MCF 10A (cell line): ENCODE results near the gene SERTAD3. TPM values are rescaled to one million over a fixed set of nuclear protein-coding genes. Genes with fewer than 3 reads are reported as not detected.

Source experiments
- BruUV-seq: library from RNA; stranded (reverse); fragments of 400-500 nt; replicated peaks from 2 replicates; lab custom pipeline; 2021; lab: Mats Ljungman, UMichigan
- CTCF ChIA-PET: fragments of 300-600 bp; sonication (Branson Sonifier 250); formaldehyde crosslinking; extraction: SDS; loops from one replicate; lab custom pipeline; 2021; ENCODE audit warnings: antibody characterized with exemption, inconsistent platforms; lab: Yijun Ruan, JAX
- POLR2A ChIA-PET: fragments of 300-600, 350-650 bp; sonication (Branson Sonifier 250); formaldehyde crosslinking; extraction: SDS; loops from one replicate; lab custom pipeline; 2020; ENCODE audit warnings: antibody characterized with exemption, inconsistent platforms; lab: Yijun Ruan, JAX
- DNase-seq: peaks from one replicate; pipeline ENCODE4 v3.0.0-alpha.2; 2018; ENCODE audit not compliant: unreplicated experiment
- H3K27ac Mint-ChIP-seq: one replicate; pipeline ENCODE4 v1.8.0; 2022; ENCODE audit warnings: mild to moderate bottlenecking, low read depth, mixed read lengths; ENCODE audit not compliant: unreplicated experiment
- H3K27me3 Mint-ChIP-seq: one replicate; pipeline ENCODE4 v1.8.0; 2022; ENCODE audit warnings: mixed read lengths; ENCODE audit not compliant: insufficient read depth, unreplicated experiment
- H3K36me3 Mint-ChIP-seq: one replicate; pipeline ENCODE4 v1.8.0; 2022; ENCODE audit warnings: mild to moderate bottlenecking, moderate library complexity, mixed read lengths; ENCODE audit not compliant: insufficient read depth, unreplicated experiment
- H3K4me1 Mint-ChIP-seq: one replicate; pipeline ENCODE4 v1.8.0; 2022; ENCODE audit warnings: mixed read lengths; ENCODE audit not compliant: insufficient read depth, unreplicated experiment
- H3K4me3 Mint-ChIP-seq: one replicate; pipeline ENCODE4 v1.8.0; 2022; ENCODE audit warnings: mild to moderate bottlenecking, moderate library complexity, mixed read lengths; ENCODE audit not compliant: unreplicated experiment
- H3K9me3 Mint-ChIP-seq: one replicate; pipeline ENCODE4 v1.8.0; 2022; ENCODE audit warnings: mixed read lengths; ENCODE audit not compliant: unreplicated experiment
- intact Hi-C: fragments of 100-400 bp; cut with micrococcal nuclease; formaldehyde crosslinking; loops from 2 replicates; pipeline ENCODE4 v1.14.1; 2022
- total RNA-seq: library from RNA; stranded (reverse); gene quantifications from 2 replicates; pipeline ENCODE4 v1.2.3, GENCODE V29; 2022
- TF ChIP-seq, protein P1 (sequence below): fragments of 200-600 bp; IDR thresholded peaks from one replicate; pipeline ENCODE4 v1.8.0; 2022; ENCODE audit warnings: antibody characterized with exemption, mild to moderate bottlenecking; ENCODE audit not compliant: unreplicated experiment

The SERTAD3 gene
- total RNA-seq, 1 experiment from 2014 or later, result 23.3 TPM

- TF ChIP-seq, protein P1, sequence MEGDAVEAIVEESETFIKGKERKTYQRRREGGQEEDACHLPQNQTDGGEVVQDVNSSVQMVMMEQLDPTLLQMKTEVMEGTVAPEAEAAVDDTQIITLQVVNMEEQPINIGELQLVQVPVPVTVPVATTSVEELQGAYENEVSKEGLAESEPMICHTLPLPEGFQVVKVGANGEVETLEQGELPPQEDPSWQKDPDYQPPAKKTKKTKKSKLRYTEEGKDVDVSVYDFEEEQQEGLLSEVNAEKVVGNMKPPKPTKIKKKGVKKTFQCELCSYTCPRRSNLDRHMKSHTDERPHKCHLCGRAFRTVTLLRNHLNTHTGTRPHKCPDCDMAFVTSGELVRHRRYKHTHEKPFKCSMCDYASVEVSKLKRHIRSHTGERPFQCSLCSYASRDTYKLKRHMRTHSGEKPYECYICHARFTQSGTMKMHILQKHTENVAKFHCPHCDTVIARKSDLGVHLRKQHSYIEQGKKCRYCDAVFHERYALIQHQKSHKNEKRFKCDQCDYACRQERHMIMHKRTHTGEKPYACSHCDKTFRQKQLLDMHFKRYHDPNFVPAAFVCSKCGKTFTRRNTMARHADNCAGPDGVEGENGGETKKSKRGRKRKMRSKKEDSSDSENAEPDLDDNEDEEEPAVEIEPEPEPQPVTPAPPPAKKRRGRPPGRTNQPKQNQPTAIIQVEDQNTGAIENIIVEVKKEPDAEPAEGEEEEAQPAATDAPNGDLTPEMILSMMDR, result no peak
- H3K27ac Mint-ChIP-seq, result no peak overlapping the region
- H3K4me1 Mint-ChIP-seq, result peaks cover 18% of the 10 kb centered on the region
- no peaks in the 10 kb centered on the region for H3K9me3 Mint-ChIP-seq
- peaks cover 40% of the 10 kb centered on the region for H3K36me3 Mint-ChIP-seq
- intact Hi-C loops, result no loop called here
- peak overlapping the region; percentile 19 for H3K4me3 Mint-ChIP-seq
- no peaks in the 10 kb centered on the region for H3K27me3 Mint-ChIP-seq
- CTCF ChIA-PET, result interaction anchor here (1.2 kb wide), 1 partner anchor 16 kb away, joined by 5 read pairs; no protein-coding TSS in a partner anchor
- BruUV-seq, result no TSS peak
- no peak for DNase-seq
- POLR2A ChIA-PET, result interaction anchor here (1.4 to 10.0 kb wide), 3 partner anchors 10 to 24 kb away, joined by 4 to 125 read pairs (median 124); partner anchors contain the start of gene SERTAD1
Measured at GRCh38 chr19:40446263-40446784, 2.2 kb upstream of the SERTAD3 start.

DNA sequence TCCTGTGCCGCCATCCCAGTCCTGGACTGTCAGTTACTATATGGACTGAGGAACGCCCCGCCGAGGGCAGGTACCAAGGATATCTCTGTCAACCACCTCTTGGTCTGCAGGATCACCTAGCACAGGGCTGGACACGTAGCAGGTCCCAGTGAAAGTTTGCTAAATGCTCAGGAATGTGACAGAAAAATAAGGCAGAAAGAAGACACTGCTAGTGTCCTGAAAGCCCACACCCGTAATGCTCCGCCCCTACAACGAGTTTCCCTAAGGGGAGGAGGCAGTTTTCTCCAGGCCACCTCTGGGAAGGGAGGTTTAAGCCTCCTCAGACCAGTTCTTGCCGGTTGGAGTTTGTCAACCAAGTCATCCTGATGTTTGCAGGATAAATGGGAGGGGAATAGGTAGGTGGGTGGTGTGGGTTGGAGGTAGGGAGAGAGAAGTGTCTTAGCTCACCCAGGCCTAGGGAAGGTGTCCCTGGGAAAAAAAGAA, 1.7 kb upstream of the SERTAD3 start:
- ChIA-PET POLR2A (interaction anchor here (1.3 to 10.0 kb wide), 5 partner anchors 11 to 23 kb away, joined by 4 to 125 read pairs (median 64); partner anchors contain the start of genes BLVRB and SERTAD1), CTCF (interaction anchor here (0.9 to 1.2 kb wide), 2 partner anchors 17 to 25 kb away, joined by 5 read pairs; no protein-coding TSS in a partner anchor)
- H3K9me3 Mint-ChIP-seq, result no peaks in the 10 kb centered on the region
- H3K27ac Mint-ChIP-seq, result no peak overlapping the region
- peaks cover 45% of the 10 kb centered on the region for H3K36me3 Mint-ChIP-seq
- peak overlapping the region; percentile 61 for H3K4me3 Mint-ChIP-seq
- H3K4me1 Mint-ChIP-seq, result peaks cover 21% of the 10 kb centered on the region
- no TSS peak for BruUV-seq
- intact Hi-C loops, result loop anchor here (2.0 kb wide), 1 partner anchor 19 kb away; the partner anchor contains the start of gene BLVRB
- TF ChIP-seq, protein P1, result no peak
- peak; percentile 59 for DNase-seq
- H3K27me3 Mint-ChIP-seq, result no peaks in the 10 kb centered on the region

- no peaks in the 10 kb centered on the region for H3K27me3 Mint-ChIP-seq
- H3K36me3 Mint-ChIP-seq, result peaks cover 54% of the 10 kb centered on the region
- H3K9me3 Mint-ChIP-seq, result no peaks in the 10 kb centered on the region
- TF ChIP-seq, protein P1, result no peak
- CTCF ChIA-PET, result interaction anchor here (0.9 kb wide), 1 partner anchor 24 kb away, joined by 5 read pairs; no protein-coding TSS in a partner anchor
- DNase-seq, result no peak
- POLR2A ChIA-PET, result interaction anchor here (0.6 to 10.0 kb wide), 15 partner anchors 9 to 999 kb away, joined by 3 to 125 read pairs (median 4); partner anchors contain the start of genes BLVRB and SERTAD1
- H3K27ac Mint-ChIP-seq, result peak overlapping the region; percentile 92
- H3K4me3 Mint-ChIP-seq, result peak overlapping the region; percentile 100
- intact Hi-C loops, result loop anchor here (2.0 to 5.0 kb wide), 2 partner anchors 20 to 138 kb away; partner anchors contain the start of gene BLVRB
- H3K4me1 Mint-ChIP-seq, result peaks cover 22% of the 10 kb centered on the region
- no TSS peak for BruUV-seq
Measured at GRCh38 chr19:40444825-40445312, 734 bp upstream of the SERTAD3 start.
